HFFc6 (cell line): ENCODE data around the gene CIB4. TPM values are rescaled to one million over a fixed set of nuclear protein-coding genes. Genes with fewer than 3 reads are reported as not detected.
"Not testable (repeated sequence)": the region's sequence is repeated elsewhere in the genome, so short reads cannot be mapped to it uniquely, and the experiment has no call there.

Experiments used
- DNase-seq: peaks from one replicate; pipeline ENCODE4 v3.0.0-alpha.2; 2018
- H3K27ac Mint-ChIP-seq: 2 replicates; pipeline ENCODE4 v1.8.0; 2020; ENCODE audit warnings: mild to moderate bottlenecking, mixed read lengths
- H3K27me3 Mint-ChIP-seq: 2 replicates; pipeline ENCODE4 v1.8.0; 2021; ENCODE audit warnings: mild to moderate bottlenecking, moderate library complexity, mixed read lengths; ENCODE audit not compliant: insufficient read depth
- H3K36me3 Mint-ChIP-seq: 2 replicates; pipeline ENCODE4 v1.8.0; 2021; ENCODE audit warnings: low read depth, mixed read lengths
- H3K4me1 Mint-ChIP-seq: 2 replicates; pipeline ENCODE4 v1.8.0; 2020; ENCODE audit warnings: low read depth, mixed read lengths
- H3K4me3 Mint-ChIP-seq: 2 replicates; pipeline ENCODE4 v1.8.0; 2020; ENCODE audit warnings: mild to moderate bottlenecking, moderate library complexity, mixed read lengths
- H3K9me3 Mint-ChIP-seq: 2 replicates; pipeline ENCODE4 v1.8.0; 2020; ENCODE audit warnings: mild to moderate bottlenecking, mixed read lengths
- CTCF ChIP-seq: fragments of 200-600 bp; sonication (generic); IDR thresholded peaks from 2 replicates; pipeline ENCODE4 v1.5.0; 2021; ENCODE audit warnings: antibody characterized with exemption, mild to moderate bottlenecking
- total RNA-seq, 6 experiments: library from RNA; stranded (reverse); fragmentation: NEBNext Ultra II Directional; extraction: Animal tissue kit (Norgen Biotek cat#: 25700); gene quantifications; 2 replicates in 1 of 6; 3 replicates in 5 of 6; pipeline ENCODE4 v1.2.3, GENCODE V29; 2021

CIB4 gene
- total RNA-seq, 6 experiments from 2014 or later = not detected

- peaks cover 72% of the 10 kb centered on the region for H3K27me3 Mint-ChIP-seq
These were observed 71.1 kb downstream of the CIB4 start for GRCh38 chr2:26570083-26570430.

GRCh38 chr2:26569216-26570082, 71.7 kb downstream of the CIB4 start:
- H3K4me3 Mint-ChIP-seq = no peak overlapping the region
- H3K36me3 Mint-ChIP-seq = no peaks in the 10 kb centered on the region
- peaks cover 76% of the 10 kb centered on the region for H3K27me3 Mint-ChIP-seq
- no peak for TF ChIP-seq CTCF
- H3K27ac Mint-ChIP-seq = no peak overlapping the region
- H3K9me3 Mint-ChIP-seq = no peaks in the 10 kb centered on the region
- DNase-seq = no peak
- H3K4me1 Mint-ChIP-seq = no peaks in the 10 kb centered on the region

More at GRCh38 chr2:26570083-26570430, 71.1 kb downstream of the CIB4 start:
- no peaks in the 10 kb centered on the region for H3K4me1 Mint-ChIP-seq
- no peak overlapping the region for H3K27ac Mint-ChIP-seq
- H3K4me3 Mint-ChIP-seq = no peak overlapping the region
- H3K36me3 Mint-ChIP-seq = no peaks in the 10 kb centered on the region
- no peak for DNase-seq
- H3K9me3 Mint-ChIP-seq = no peaks in the 10 kb centered on the region
- no peak for TF ChIP-seq CTCF

GRCh38 chr2:26568076-26568890, 72.9 kb downstream of the CIB4 start:
- Mint-ChIP-seq H3K4me3 (no peak overlapping the region), H3K27me3 (peaks cover 76% of the 10 kb centered on the region), H3K36me3 (no peaks in the 10 kb centered on the region), H3K9me3 (no peaks in the 10 kb centered on the region), H3K27ac (no peak overlapping the region), H3K4me1 (no peaks in the 10 kb centered on the region)
- no peak for DNase-seq
- TF ChIP-seq CTCF = no peak

GRCh38 chr2:26567534-26567933, 73.6 kb downstream of the CIB4 start:
- Mint-ChIP-seq H3K9me3 (no peaks in the 10 kb centered on the region), H3K4me3 (no peak overlapping the region), H3K27ac (no peak overlapping the region), H3K36me3 (no peaks in the 10 kb centered on the region), H3K4me1 (no peaks in the 10 kb centered on the region), H3K27me3 (peaks cover 76% of the 10 kb centered on the region)
- TF ChIP-seq CTCF = no peak
- no peak for DNase-seq

- not testable (repeated sequence) for H3K9me3 Mint-ChIP-seq, H3K27ac Mint-ChIP-seq, DNase-seq, H3K4me3 Mint-ChIP-seq, H3K36me3 Mint-ChIP-seq, H3K4me1 Mint-ChIP-seq
- peaks cover 77% of the 10 kb centered on the region for H3K27me3 Mint-ChIP-seq
These were observed 74.4 kb downstream of the CIB4 start for GRCh38 chr2:26566731-26567130.

- H3K27ac Mint-ChIP-seq = no peak overlapping the region
- no peaks in the 10 kb centered on the region for H3K4me1 Mint-ChIP-seq
- H3K4me3 Mint-ChIP-seq = no peak overlapping the region
- H3K36me3 Mint-ChIP-seq = no peaks in the 10 kb centered on the region
- peaks cover 75% of the 10 kb centered on the region for H3K27me3 Mint-ChIP-seq
- TF ChIP-seq CTCF = no peak
- H3K9me3 Mint-ChIP-seq = no peaks in the 10 kb centered on the region
- no peak for DNase-seq
These were observed 75.1 kb downstream of the CIB4 start for GRCh38 chr2:26566081-26566375.
